Skeletal muscle satellite cell (primary cell): ENCODE measurements around the gene OGFR.

ENCODE experiments used
- H3K27me3 ChIP-seq: 2 replicates; pipeline ENCODE4 v1.7.0; 2013; ENCODE audit warnings: low read length; ENCODE audit not compliant: control insufficient read depth, insufficient read depth
- H3K36me3 ChIP-seq: 2 replicates; pipeline ENCODE4 v1.7.0; 2013; ENCODE audit warnings: mild to moderate bottlenecking, control low read depth, low read length; ENCODE audit not compliant: insufficient read depth
- H3K4me1 ChIP-seq: 2 replicates; pipeline ENCODE4 v1.7.0; 2013; ENCODE audit warnings: low read length; ENCODE audit not compliant: control insufficient read depth, insufficient read depth
- H3K4me2 ChIP-seq: 2 replicates; pipeline ENCODE4 v1.7.0; 2013; ENCODE audit warnings: mild to moderate bottlenecking, low read length
- H3K4me3 ChIP-seq: 2 replicates; pipeline ENCODE4 v1.7.0; 2013; ENCODE audit warnings: low read length
- H3K9ac ChIP-seq: 2 replicates; pipeline ENCODE4 v1.7.0; 2013; ENCODE audit warnings: mild to moderate bottlenecking, low read depth, low read length, moderate library complexity
- H3K9me3 ChIP-seq: replicated peaks from 2 replicates; pipeline ENCODE4 v1.7.0; 2013; ENCODE audit warnings: mild to moderate bottlenecking, control low read depth, low read length

OGFR gene

GRCh38 chr20:62778058-62778457, 26.6 kb upstream of the OGFR start:
- H3K9me3 ChIP-seq = no peaks in the 10 kb centered on the region
- H3K4me3 ChIP-seq = no peak overlapping the region
- peaks cover 10% of the 10 kb centered on the region for H3K4me1 ChIP-seq
- no peaks in the 10 kb centered on the region for H3K36me3 ChIP-seq
- no peak overlapping the region for H3K9ac ChIP-seq
- peaks cover 39% of the 10 kb centered on the region for H3K27me3 ChIP-seq
- H3K4me2 ChIP-seq = no peak overlapping the region

- Histone ChIP-seq H3K4me2 (no peak overlapping the region), H3K9me3 (no peaks in the 10 kb centered on the region), H3K4me3 (no peak overlapping the region), H3K9ac (no peak overlapping the region), H3K4me1 (peaks cover 10% of the 10 kb centered on the region), H3K27me3 (peaks cover 38% of the 10 kb centered on the region), H3K36me3 (no peaks in the 10 kb centered on the region)
Observed at GRCh38 chr20:62778601-62779416, 25.8 kb upstream of the OGFR start.

DNA sequence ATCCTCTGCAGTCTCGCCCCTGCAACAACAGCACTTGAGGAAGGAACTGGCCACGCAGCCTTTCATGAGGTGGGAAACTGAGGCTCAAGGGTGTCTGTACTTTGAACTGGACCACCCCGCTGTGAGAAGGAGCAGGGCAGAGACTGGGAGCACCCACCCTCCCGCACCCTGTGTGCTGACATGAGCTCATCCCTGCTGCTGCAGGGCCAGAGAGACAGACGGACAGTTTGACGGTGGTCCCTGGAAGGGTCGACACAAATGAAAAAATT, 25.3 kb upstream of the OGFR start:
- no peak overlapping the region for H3K4me3 ChIP-seq

DNA sequence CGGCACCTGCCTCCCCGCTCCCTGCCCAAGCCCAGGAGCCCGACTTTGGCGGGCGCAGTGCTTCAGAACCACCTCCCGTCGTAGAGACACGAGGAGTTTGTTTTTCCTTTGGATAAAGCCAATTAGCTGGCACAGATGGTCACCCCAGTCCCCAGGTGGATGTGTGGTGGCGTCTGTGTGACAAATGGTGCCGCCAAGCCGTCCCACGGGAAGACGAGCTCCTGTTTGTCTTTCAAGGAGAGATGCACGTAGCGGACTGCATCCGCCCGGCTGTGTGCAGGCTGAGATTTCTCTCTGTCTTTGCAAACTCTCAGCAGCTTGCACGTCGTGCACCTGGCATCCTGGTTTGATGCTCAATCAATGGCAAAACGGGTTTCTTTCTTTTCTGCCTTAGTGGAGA, 24.4 kb upstream of the OGFR start:
- Histone ChIP-seq H3K27me3 (peaks cover 34% of the 10 kb centered on the region), H3K4me2 (no peak overlapping the region), H3K9ac (no peak overlapping the region), H3K36me3 (no peaks in the 10 kb centered on the region), H3K4me3 (no peak overlapping the region), H3K4me1 (peaks cover 10% of the 10 kb centered on the region), H3K9me3 (no peaks in the 10 kb centered on the region)

More for the DNA sequence above, 25.3 kb upstream of the OGFR start:
- Histone ChIP-seq H3K27me3 (peaks cover 37% of the 10 kb centered on the region), H3K4me2 (no peak overlapping the region), H3K9me3 (no peaks in the 10 kb centered on the region), H3K4me1 (peaks cover 10% of the 10 kb centered on the region), H3K9ac (no peak overlapping the region), H3K36me3 (no peaks in the 10 kb centered on the region)

DNA sequence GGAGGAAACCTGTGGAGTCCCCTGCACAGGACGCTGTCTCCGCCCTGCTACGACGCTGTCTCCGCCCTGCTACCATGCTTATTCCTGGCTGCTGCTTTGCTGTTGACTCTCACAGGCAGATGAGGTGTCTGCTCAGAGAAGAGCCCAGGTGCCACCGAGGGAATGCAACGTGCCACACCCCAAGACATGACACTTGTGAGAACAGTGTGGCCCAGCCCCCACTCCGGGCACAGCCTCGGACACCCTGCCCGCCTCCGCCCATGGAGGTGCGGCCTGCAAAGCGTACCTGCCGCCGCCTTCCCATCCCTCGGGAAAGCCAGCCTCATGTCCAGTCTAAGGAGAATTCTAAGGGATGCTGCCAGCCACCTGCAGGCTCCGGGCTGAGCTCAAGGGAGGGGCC, 23.9 kb upstream of the OGFR start:
- H3K4me3 ChIP-seq = no peak overlapping the region
- peaks cover 10% of the 10 kb centered on the region for H3K4me1 ChIP-seq
- H3K9ac ChIP-seq = no peak overlapping the region
- H3K36me3 ChIP-seq = no peaks in the 10 kb centered on the region
- H3K4me2 ChIP-seq = no peak overlapping the region
- peaks cover 29% of the 10 kb centered on the region for H3K27me3 ChIP-seq
- no peaks in the 10 kb centered on the region for H3K9me3 ChIP-seq

DNA sequence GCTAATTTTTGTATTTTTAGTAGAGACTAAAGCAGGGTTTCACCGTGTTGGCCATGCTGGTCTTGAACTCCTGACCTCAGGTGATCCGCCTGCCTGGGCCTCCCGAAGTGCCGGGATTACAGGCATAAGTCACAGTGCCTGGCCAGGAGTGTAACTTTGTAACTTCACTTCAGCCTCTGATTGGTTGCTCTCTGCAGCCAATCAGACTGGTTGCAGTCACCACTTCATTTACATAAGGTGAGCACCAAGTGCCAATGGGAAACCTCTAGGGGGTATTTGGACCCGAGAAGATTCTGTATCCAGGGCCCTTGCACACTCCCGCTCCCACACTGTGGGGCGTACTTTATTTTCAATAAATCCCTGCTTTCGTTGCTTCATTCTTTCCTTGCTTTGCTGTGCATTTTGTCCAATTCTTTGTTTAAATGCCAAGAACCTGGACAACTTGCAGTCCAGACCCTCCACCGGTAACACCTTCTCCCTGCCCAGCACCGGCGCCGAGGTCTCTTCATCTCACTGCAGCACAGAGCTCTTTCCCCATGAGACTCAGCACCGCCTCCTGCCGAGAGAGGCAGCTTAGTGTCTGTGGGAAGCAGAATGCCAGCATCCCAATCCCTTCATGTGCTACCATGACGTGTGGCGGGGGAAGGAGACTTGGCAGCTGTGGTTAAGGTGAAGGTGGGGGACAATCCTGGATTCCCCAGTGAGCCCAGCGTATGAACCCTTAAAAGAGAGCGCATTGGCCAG, 22.3 kb upstream of the OGFR start:
- Histone ChIP-seq H3K4me3 (no peak overlapping the region), H3K4me1 (peaks cover 3% of the 10 kb centered on the region), H3K9ac (no peak overlapping the region), H3K9me3 (no peaks in the 10 kb centered on the region), H3K36me3 (no peaks in the 10 kb centered on the region), H3K4me2 (no peak overlapping the region), H3K27me3 (peaks cover 36% of the 10 kb centered on the region)

- H3K4me2 ChIP-seq = no peak overlapping the region
- H3K4me3 ChIP-seq = no peak overlapping the region
- H3K9me3 ChIP-seq = no peaks in the 10 kb centered on the region
- no peaks in the 10 kb centered on the region for H3K36me3 ChIP-seq
- peaks cover 41% of the 10 kb centered on the region for H3K27me3 ChIP-seq
- H3K4me1 ChIP-seq = no peaks in the 10 kb centered on the region
- H3K9ac ChIP-seq = no peak overlapping the region
Observed at GRCh38 chr20:62782893-62783278, 21.7 kb upstream of the OGFR start.

GRCh38 chr20:62784497-62784896, 20.1 kb upstream of the OGFR start:
- no peaks in the 10 kb centered on the region for H3K4me1 ChIP-seq
- no peak overlapping the region for H3K4me2 ChIP-seq
- no peaks in the 10 kb centered on the region for H3K9me3 ChIP-seq
- peaks cover 57% of the 10 kb centered on the region for H3K27me3 ChIP-seq
- H3K4me3 ChIP-seq = no peak overlapping the region
- H3K9ac ChIP-seq = no peak overlapping the region
- H3K36me3 ChIP-seq = no peaks in the 10 kb centered on the region

DNA sequence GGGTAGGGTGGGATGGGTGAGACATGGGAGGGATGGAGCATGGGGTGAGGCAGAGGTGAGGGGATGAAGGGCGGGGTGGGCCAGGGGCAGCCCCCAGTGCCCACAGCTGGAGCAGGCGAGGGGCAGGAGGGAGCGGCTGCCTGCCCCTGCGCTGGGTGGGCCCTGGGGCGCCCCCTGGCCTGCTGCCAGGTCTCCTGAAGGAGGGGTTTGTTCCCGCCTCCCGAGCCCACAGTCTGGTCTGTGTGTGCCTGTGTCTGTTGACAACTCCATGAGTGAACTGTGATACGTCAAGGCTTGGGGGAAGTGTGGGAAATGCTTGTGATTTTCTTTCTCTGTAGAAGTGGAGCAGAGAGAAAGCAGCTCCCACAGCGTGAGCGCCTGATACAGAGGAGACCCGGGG, 19.2 kb upstream of the OGFR start:
- no peak overlapping the region for H3K9ac ChIP-seq
- no peaks in the 10 kb centered on the region for H3K9me3 ChIP-seq
- no peaks in the 10 kb centered on the region for H3K4me1 ChIP-seq
- H3K36me3 ChIP-seq = no peaks in the 10 kb centered on the region
- no peak overlapping the region for H3K4me2 ChIP-seq
- no peak overlapping the region for H3K4me3 ChIP-seq
- peaks cover 58% of the 10 kb centered on the region for H3K27me3 ChIP-seq

DNA sequence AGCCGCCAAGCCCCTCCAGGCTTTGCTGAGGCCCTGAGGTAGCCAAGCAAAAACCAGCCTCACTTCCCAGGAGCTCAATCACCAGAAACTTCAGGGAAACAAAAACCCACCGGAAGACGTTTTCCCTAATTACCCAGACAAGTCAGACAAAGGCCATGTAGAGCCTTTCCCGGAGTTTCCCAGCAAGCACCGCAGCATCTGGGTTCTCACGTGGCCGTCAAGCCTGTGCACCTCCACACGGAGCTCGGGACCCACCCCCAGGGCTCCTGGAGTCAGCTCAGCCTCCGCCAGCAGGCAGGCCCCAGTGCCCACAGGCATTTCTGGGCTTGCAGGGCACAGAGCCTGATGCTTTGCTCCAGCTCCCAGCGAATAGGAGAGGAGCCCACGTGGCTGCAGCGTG, 18.5 kb upstream of the OGFR start:
- H3K27me3 ChIP-seq = peaks cover 61% of the 10 kb centered on the region
- H3K4me1 ChIP-seq = peaks cover 1% of the 10 kb centered on the region
- H3K36me3 ChIP-seq = no peaks in the 10 kb centered on the region
- H3K4me3 ChIP-seq = no peak overlapping the region
- H3K9ac ChIP-seq = no peak overlapping the region
- H3K9me3 ChIP-seq = no peaks in the 10 kb centered on the region
- H3K4me2 ChIP-seq = no peak overlapping the region

- no peaks in the 10 kb centered on the region for H3K9me3 ChIP-seq
- no peak overlapping the region for H3K4me2 ChIP-seq
- H3K9ac ChIP-seq = no peak overlapping the region
- peaks cover 2% of the 10 kb centered on the region for H3K4me1 ChIP-seq
- H3K27me3 ChIP-seq = peaks cover 61% of the 10 kb centered on the region
- no peaks in the 10 kb centered on the region for H3K36me3 ChIP-seq
- no peak overlapping the region for H3K4me3 ChIP-seq
Observed at GRCh38 chr20:62787321-62787720, 17.3 kb upstream of the OGFR start.

- H3K9me3 ChIP-seq = no peaks in the 10 kb centered on the region
- H3K4me2 ChIP-seq = no peak overlapping the region
- H3K4me1 ChIP-seq = peaks cover 2% of the 10 kb centered on the region
- no peak overlapping the region for H3K9ac ChIP-seq
- no peaks in the 10 kb centered on the region for H3K36me3 ChIP-seq
- H3K4me3 ChIP-seq = no peak overlapping the region
- peaks cover 55% of the 10 kb centered on the region for H3K27me3 ChIP-seq
Observed at GRCh38 chr20:62787866-62788265, 16.8 kb upstream of the OGFR start.
